Stimulated activated CD4-positive, alpha-beta T cell treated with anti-CD3 and anti-CD28 coated beads, TNF-alpha, amount 100 ng/mL, for 24 hours (primary cell): ENCODE results near the gene DYDC2.
"Not testable (repeated sequence)": the region's sequence is repeated elsewhere in the genome, so short reads cannot be mapped to it uniquely, and the experiment has no call there.

Experiments
- DNase-seq, 3 experiments: peaks; one replicate each; pipeline ENCODE4 v3.0.0-alpha.2; 2020; ENCODE audit warnings: low read depth in 3 of 3

The DYDC2 gene

GRCh38 chr10:80413271-80413996 is 56.9 kb downstream of the DYDC2 start:
- DNase-seq = no peak

- no peak for DNase-seq
Observed at GRCh38 chr10:80414142-80414895, 57.7 kb downstream of the DYDC2 start.

GRCh38 chr10:80415734-80416478 is 59.3 kb downstream of the DYDC2 start:
- no peak for DNase-seq

- DNase-seq = no peak
Observed at GRCh38 chr10:80416479-80417098, 60.0 kb downstream of the DYDC2 start.

GRCh38 chr10:80417256-80417655 is 60.7 kb downstream of the DYDC2 start:
- DNase-seq = not testable (repeated sequence)
